Psoas muscle (tissue), 8 donors: ENCODE measurements around the gene CBFB. TPM values are rescaled to one million over a fixed set of nuclear protein-coding genes. Genes with fewer than 3 reads are reported as not detected.
A peak's percentile ranks its signal among the peaks of the same experiment; 100 is the strongest.

Source experiments
- ATAC-seq, 4 donors: fragments of 200-7000 bp; cut with Tn5 transposase; one replicate each; pipeline ENCODE4 v1.9.1; 2020; ENCODE audit warnings: moderate library complexity in 3 of 4, mild to moderate bottlenecking in 2 of 4
- DNase-seq, 2 donors: peaks; one replicate each; pipeline ENCODE4 v3.0.0-alpha.2; 2020
- H3K27ac ChIP-seq: fragments of 200-600 bp; one replicate; pipeline ENCODE4 v1.8.0; 2022
- H3K27me3 ChIP-seq, 3 donors: fragments of 200-600 bp in 1 of 3; one replicate each; pipeline versions ENCODE4 v1.6.1 to v1.8.0; 2013 to 2022; ENCODE audit warnings: low read length in 2 of 3, mild to moderate bottlenecking in 2 of 3, moderate library complexity in 1 of 3; ENCODE audit not compliant: insufficient read depth in 3 of 3
- H3K36me3 ChIP-seq, 2 donors: fragments of 200-600 bp in 1 of 2; one replicate each; pipeline versions ENCODE4 v1.6.1 to v1.8.0; 2013 to 2022; ENCODE audit warnings: low read depth in 1 of 2, mild to moderate bottlenecking in 1 of 2, moderate library complexity in 1 of 2; ENCODE audit not compliant: insufficient read depth in 1 of 2
- H3K4me1 ChIP-seq: fragments of 200-600 bp; one replicate; pipeline ENCODE4 v1.8.0; 2022
- H3K4me3 ChIP-seq: fragments of 200-600 bp; one replicate; pipeline ENCODE4 v1.8.0; 2022; ENCODE audit warnings: mild to moderate bottlenecking
- H3K9me3 ChIP-seq: fragments of 200-600 bp; one replicate; pipeline ENCODE4 v1.8.0; 2022
- WGBS, 3 donors: extraction: QIAGEN DNeasy Blood & Tissue Kit; methylation state at CpG; one replicate each; pipeline versions ENCODE4 v1.1.6 to v1.1.7; 2013; 5-methylcytosine and 5-hydroxymethylcytosine counted together
- intact Hi-C, 2 donors: fragments of 100-400 bp; cut with DNase I; formaldehyde crosslinking; loops; one replicate each; pipeline versions ENCODE4 v1.11.0 to v1.14.2; 2022
- polyA plus RNA-seq, 3 donors: library from polyadenylated mRNA; stranded (reverse); fragments of 200-250 nt; gene quantifications; one replicate each; pipeline ENCODE4 v1.2.3, GENCODE V29; 2013
- total RNA-seq, 4 donors: library from RNA; stranded (reverse); fragmentation: NEBNext Ultra II Directional in 2 of 4; extraction: Animal tissue kit (Norgen Biotek cat#: 25700) in 2 of 4; gene quantifications; one replicate each; pipeline versions ENCODE4 v1.2.1 to v1.2.4, GENCODE V29; 2021 to 2023
- TF ChIP-seq, protein P1 (sequence below): fragments of 200-600 bp; IDR thresholded peaks from one replicate; pipeline ENCODE4 v1.8.0; 2022; ENCODE audit warnings: antibody characterized with exemption
- donor health status: healthy with polysubstance abuse.
- donor health status: DM: no; HTN: no; CAD: no; lungs with moderate emphysema.
- donor health status: Bipolar disorder and iron deficiency.
- donor health status: healthy.
- donor health status: DM: yes; HTN: yes; CAD: no.
- donor health status: DM: no; HTN: no; CAD: no.
- donor health status: DM: no; HTN: no; CAD: no.
- donor health status: DM: yes; HTN: yes; CAD: no.

CBFB gene
- total and polyA plus RNA-seq, 7 donors, result 24.3 to 66.1 (median 51.4) TPM

DNA sequence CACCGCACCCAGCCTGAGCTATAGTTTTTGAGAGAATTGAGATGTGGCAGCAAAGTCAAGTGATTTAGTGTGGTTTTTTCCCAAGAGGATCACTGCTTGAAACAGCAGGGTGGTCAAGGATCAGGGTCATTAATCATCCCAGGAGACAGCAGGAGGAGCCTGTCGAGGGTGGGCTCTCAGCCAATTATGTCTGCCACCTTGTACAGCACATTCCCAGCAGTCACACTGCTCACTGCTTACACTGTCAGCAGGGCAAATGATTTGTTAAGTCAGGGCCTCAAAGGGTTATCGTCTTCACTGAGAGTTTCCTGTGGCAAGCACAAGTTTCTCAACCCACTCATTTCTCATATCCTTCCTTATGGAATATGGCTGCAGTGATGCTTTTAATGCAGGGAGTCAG lies 108.7 kb downstream of the CBFB start:
- 41 to 52% (median 48%) methylated on average over 3 of the region's 3 CpGs for WGBS, 3 donors
- intact Hi-C loops, result no loop called here
- no peaks in the 10 kb centered on the region for H3K9me3 ChIP-seq
- H3K4me1 ChIP-seq, result no peaks in the 10 kb centered on the region
- no peak for ATAC-seq
- no peak overlapping the region for H3K27ac ChIP-seq
- no peak overlapping the region for H3K4me3 ChIP-seq
- TF ChIP-seq, protein P1, sequence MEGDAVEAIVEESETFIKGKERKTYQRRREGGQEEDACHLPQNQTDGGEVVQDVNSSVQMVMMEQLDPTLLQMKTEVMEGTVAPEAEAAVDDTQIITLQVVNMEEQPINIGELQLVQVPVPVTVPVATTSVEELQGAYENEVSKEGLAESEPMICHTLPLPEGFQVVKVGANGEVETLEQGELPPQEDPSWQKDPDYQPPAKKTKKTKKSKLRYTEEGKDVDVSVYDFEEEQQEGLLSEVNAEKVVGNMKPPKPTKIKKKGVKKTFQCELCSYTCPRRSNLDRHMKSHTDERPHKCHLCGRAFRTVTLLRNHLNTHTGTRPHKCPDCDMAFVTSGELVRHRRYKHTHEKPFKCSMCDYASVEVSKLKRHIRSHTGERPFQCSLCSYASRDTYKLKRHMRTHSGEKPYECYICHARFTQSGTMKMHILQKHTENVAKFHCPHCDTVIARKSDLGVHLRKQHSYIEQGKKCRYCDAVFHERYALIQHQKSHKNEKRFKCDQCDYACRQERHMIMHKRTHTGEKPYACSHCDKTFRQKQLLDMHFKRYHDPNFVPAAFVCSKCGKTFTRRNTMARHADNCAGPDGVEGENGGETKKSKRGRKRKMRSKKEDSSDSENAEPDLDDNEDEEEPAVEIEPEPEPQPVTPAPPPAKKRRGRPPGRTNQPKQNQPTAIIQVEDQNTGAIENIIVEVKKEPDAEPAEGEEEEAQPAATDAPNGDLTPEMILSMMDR, result no peak
- DNase-seq, result no peak
- no peaks in the 10 kb centered on the region for H3K27me3 ChIP-seq
- peaks cover 25 to 100% of the 10 kb centered on the region in 2 donors for H3K36me3 ChIP-seq

- H3K4me1 ChIP-seq, result no peaks in the 10 kb centered on the region
- ATAC-seq (peak; percentile 81 to 90 (median 87)), DNase-seq (peak in 1 of 2 donors; percentile 75)
- TF ChIP-seq, protein P1, result no peak
- H3K27me3 ChIP-seq, result no peaks in the 10 kb centered on the region
- H3K36me3 ChIP-seq, result peaks cover 16 to 100% of the 10 kb centered on the region in 2 donors
- H3K27ac ChIP-seq, result peak overlapping the region; percentile 41
- H3K9me3 ChIP-seq, result no peaks in the 10 kb centered on the region
- WGBS, 3 donors, result 80 to 91% (median 85%) methylated on average over 12 to 13 of the region's 13 CpGs
- no peak overlapping the region for H3K4me3 ChIP-seq
- intact Hi-C loops, result no loop called here
These were observed 112.4 kb downstream of the CBFB start for GRCh38 chr16:67141391-67141790.

DNA sequence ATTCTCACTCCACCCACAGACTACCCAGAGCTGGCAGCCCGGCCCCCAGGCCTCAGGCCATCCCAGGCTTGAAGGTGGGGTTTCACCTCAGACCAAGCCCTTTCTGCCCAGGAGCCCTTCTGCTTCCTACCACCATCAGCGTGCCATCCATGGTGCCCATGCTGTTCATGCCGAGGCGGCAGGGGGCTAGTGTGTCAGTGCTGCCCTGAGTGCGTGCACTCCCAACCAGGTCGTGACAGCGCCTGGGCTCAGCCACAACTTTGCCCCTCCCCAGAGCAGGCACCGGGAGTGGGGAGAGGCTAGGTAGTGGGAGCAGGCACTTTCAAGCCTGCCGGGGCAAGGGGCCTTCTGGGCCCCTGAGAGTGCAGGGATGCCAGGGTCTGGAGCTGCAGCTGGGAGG lies 113.4 kb downstream of the CBFB start:
- WGBS, 3 donors, result 89 to 97% (median 91%) methylated on average over 9 of the region's 9 CpGs
- Histone ChIP-seq H3K4me3 (no peak overlapping the region), H3K9me3 (no peaks in the 10 kb centered on the region), H3K27ac (no peak overlapping the region), H3K27me3 (no peaks in the 10 kb centered on the region), H3K4me1 (no peaks in the 10 kb centered on the region), H3K36me3 (peaks cover 22 to 100% of the 10 kb centered on the region in 2 donors)
- TF ChIP-seq, protein P1, result no peak
- intact Hi-C loops, result no loop called here
- DNase-seq (no peak), ATAC-seq (no peak)

DNA sequence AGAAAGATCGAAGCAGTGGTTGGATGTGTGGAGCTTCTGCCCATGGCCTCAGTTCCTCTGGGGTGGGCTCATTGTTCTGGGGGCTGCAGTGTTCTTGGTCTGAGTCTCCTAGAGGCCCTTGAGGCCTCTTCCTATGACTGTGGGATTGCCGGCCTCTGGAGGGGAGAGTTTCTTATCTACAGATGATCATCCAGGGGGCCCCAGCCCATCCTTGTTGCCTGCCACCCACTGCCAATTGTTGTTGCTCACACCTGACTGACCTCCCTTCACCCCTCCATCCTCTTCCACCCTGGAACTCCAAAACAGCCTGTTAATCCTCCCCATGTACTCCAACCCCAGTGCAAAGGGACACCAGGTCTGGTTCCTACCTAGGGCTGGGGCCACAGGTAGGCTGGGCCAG lies 116.0 kb downstream of the CBFB start:
- no peak for DNase-seq
- no peaks in the 10 kb centered on the region for H3K9me3 ChIP-seq
- TF ChIP-seq, protein P1, result no peak
- ATAC-seq, result no peak
- H3K4me1 ChIP-seq, result no peaks in the 10 kb centered on the region
- H3K27ac ChIP-seq, result no peak overlapping the region
- intact Hi-C loops, result no loop called here
- WGBS, 3 donors, result 90 to 100% (median 97%) methylated on average over 2 of the region's 2 CpGs
- no peak overlapping the region for H3K4me3 ChIP-seq
- H3K27me3 ChIP-seq, result peaks cover 0 to 7% (median 0%) of the 10 kb centered on the region in 3 donors
- H3K36me3 ChIP-seq, result peaks cover 21 to 94% of the 10 kb centered on the region in 2 donors

DNA sequence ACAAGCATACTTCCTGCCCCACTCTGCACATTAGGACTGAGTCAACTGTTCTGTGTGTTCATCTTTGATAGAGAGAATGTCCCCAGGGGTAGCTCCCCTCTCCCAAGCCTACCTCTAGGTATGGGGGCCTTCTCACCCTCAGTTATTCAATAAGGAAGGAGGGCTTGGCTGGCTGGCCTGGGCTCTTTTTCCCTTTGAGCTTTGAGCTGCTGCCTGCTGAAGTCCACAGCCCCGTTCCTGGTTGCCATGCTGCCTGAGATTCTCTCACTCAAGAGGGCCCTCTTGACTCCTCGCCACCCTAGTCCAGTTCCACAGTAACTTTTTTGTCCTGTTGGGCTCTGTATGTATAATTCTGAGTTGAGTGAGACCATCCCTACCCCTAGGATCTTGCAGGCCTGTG lies 116.8 kb downstream of the CBFB start:
- TF ChIP-seq, protein P1, result no peak
- DNase-seq (no peak), ATAC-seq (no peak)
- WGBS, 3 donors, result 81 to 89% (median 84%) methylated on average over 2 of the region's 2 CpGs
- H3K4me3 ChIP-seq, result no peak overlapping the region
- H3K36me3 ChIP-seq, result peaks cover 19 to 86% of the 10 kb centered on the region in 2 donors
- intact Hi-C loops, result no loop called here
- H3K27ac ChIP-seq, result no peak overlapping the region
- no peaks in the 10 kb centered on the region for H3K9me3 ChIP-seq
- peaks cover 2% of the 10 kb centered on the region for H3K4me1 ChIP-seq
- peaks cover 0 to 15% (median 0%) of the 10 kb centered on the region in 3 donors for H3K27me3 ChIP-seq
